Ishikawa (cell line): ENCODE measurements around the gene GLOD5.

ENCODE experiments used
- EP300 ChIP-seq: IDR thresholded peaks from 2 replicates; pipeline ENCODE4 v1.6.1; 2012; ENCODE audit warnings: borderline replicate concordance
- MAX ChIP-seq: IDR thresholded peaks from 2 replicates; pipeline ENCODE4 v1.6.1; 2012
- NFIC ChIP-seq: IDR thresholded peaks from 2 replicates; pipeline ENCODE4 v1.6.1; 2012
- RAD21 ChIP-seq: IDR thresholded peaks from 2 replicates; pipeline ENCODE4 v1.6.1; 2012; ENCODE audit warnings: low read depth
- TAF1 ChIP-seq: IDR thresholded peaks from 2 replicates; pipeline ENCODE4 v1.6.1; 2012; ENCODE audit warnings: low read depth, mild to moderate bottlenecking
- USF1 ChIP-seq: IDR thresholded peaks from 2 replicates; pipeline ENCODE4 v1.6.1; 2012

- no peak for TF ChIP-seq USF1
- no peak for TF ChIP-seq NFIC
- TF ChIP-seq RAD21 = no peak
- TF ChIP-seq EP300 = no peak
- no peak for TF ChIP-seq TAF1
- TF ChIP-seq MAX = no peak
These were observed 20.2 kb downstream of the GLOD5 start for GRCh38 chrX:48781705-48782104.
